Neural cell (in vitro differentiated cells): ENCODE measurements around the gene CES4A. TPM values are rescaled to one million over a fixed set of nuclear protein-coding genes. Genes with fewer than 3 reads are reported as not detected.

Source experiments
- H2AFZ ChIP-seq: fragments of 200-600, 300-800 bp; sonication (generic), shearing (Covaris generic); 2 replicates; pipeline ENCODE4 v1.6.0; 2014; ENCODE audit warnings: low read depth, mild to moderate bottlenecking, antibody characterized with exemption, low read length, moderate library complexity
- H3F3A ChIP-seq: fragments of 200-600 bp; shearing (Covaris generic); 2 replicates; pipeline ENCODE4 v1.6.1; 2016; ENCODE audit warnings: mild to moderate bottlenecking, moderate library complexity, mixed read lengths, antibody characterized with exemption, low read length; ENCODE audit not compliant: insufficient read depth, poor library complexity, severe bottlenecking
- H3K27ac ChIP-seq: fragments of 200-600, 300-800 bp; sonication (generic), shearing (Covaris generic); 2 replicates; pipeline ENCODE4 v1.5.1; 2014; ENCODE audit warnings: mild to moderate bottlenecking, low read length, moderate library complexity
- H3K27me3 ChIP-seq: fragments of 300-800, 200-600 bp; sonication (generic), shearing (Covaris generic); 2 replicates; pipeline ENCODE4 v1.6.0; 2014; ENCODE audit warnings: mild to moderate bottlenecking, low read depth, low read length, moderate library complexity; ENCODE audit not compliant: insufficient read depth
- H3K36me3 ChIP-seq: fragments of 300-800, 200-600 bp; sonication (generic), shearing (Covaris generic); 2 replicates; pipeline ENCODE4 v1.5.1; 2014; ENCODE audit warnings: mild to moderate bottlenecking, antibody characterized with exemption, low read length, moderate library complexity; ENCODE audit not compliant: insufficient read depth
- H3K4me2 ChIP-seq: fragments of 300-800, 200-600 bp; sonication (generic), shearing (Covaris generic); 2 replicates; pipeline ENCODE4 v1.6.0; 2014; ENCODE audit warnings: mild to moderate bottlenecking, low read length
- H3K4me3 ChIP-seq: fragments of 300-800, 200-600 bp; sonication (generic), shearing (Covaris generic); 2 replicates; pipeline ENCODE4 v1.5.1; 2014; ENCODE audit warnings: mild to moderate bottlenecking, low read length, moderate library complexity
- H3K79me2 ChIP-seq: fragments of 200-600 bp; shearing (Covaris generic); replicated peaks from 2 replicates; pipeline ENCODE4 v1.6.0; 2014; ENCODE audit warnings: mild to moderate bottlenecking, low read length, moderate library complexity; ENCODE audit not compliant: insufficient read depth
- H3K9ac ChIP-seq: fragments of 300-800, 200-600 bp; sonication (generic), shearing (Covaris generic); 2 replicates; pipeline ENCODE4 v1.6.1; 2016; ENCODE audit warnings: mild to moderate bottlenecking, low read length, mixed read lengths
- H3K9me2 ChIP-seq: fragments of 200-600 bp; shearing (Covaris generic); 2 replicates; pipeline ENCODE4 v1.6.1; 2016; ENCODE audit warnings: mild to moderate bottlenecking, low read length, mixed read lengths; ENCODE audit not compliant: insufficient read depth
- H3K9me3 ChIP-seq: fragments of 200-600, 300-800 bp; sonication (generic), shearing (Covaris generic); 2 replicates; pipeline ENCODE4 v1.6.1; 2016; ENCODE audit warnings: mild to moderate bottlenecking, mixed run types, low read length, moderate library complexity, mixed read lengths
- H4K20me1 ChIP-seq: fragments of 200-600 bp; shearing (Covaris generic); 2 replicates; pipeline ENCODE4 v1.6.1; 2016; ENCODE audit warnings: mild to moderate bottlenecking, mixed run types; ENCODE audit not compliant: insufficient read depth
- EP300 ChIP-seq: fragments of 450-650 bp; conservative IDR thresholded peaks from 2 replicates; pipeline ENCODE4 v1.6.1; 2014; ENCODE audit warnings: antibody characterized with exemption, mild to moderate bottlenecking, moderate library complexity; ENCODE audit not compliant: poor library complexity, severe bottlenecking
- EZH2 ChIP-seq: fragments of 200-600, 300-800 bp; shearing (Covaris generic), sonication (generic); IDR thresholded peaks from 2 replicates; pipeline ENCODE4 v1.6.1; 2014; ENCODE audit warnings: antibody characterized with exemption, low read length, borderline replicate concordance, mild to moderate bottlenecking; ENCODE audit not compliant: insufficient read depth, poor library complexity, severe bottlenecking
- MXI1 ChIP-seq: fragments of 450-650 bp; conservative IDR thresholded peaks from 2 replicates; pipeline ENCODE4 v1.6.1; 2014; ENCODE audit warnings: antibody characterized with exemption, mild to moderate bottlenecking; ENCODE audit not compliant: poor library complexity, severe bottlenecking
- POLR2AphosphoS5 ChIP-seq: IDR thresholded peaks from 2 replicates; pipeline ENCODE4 v1.6.1; 2012
- RAD21 ChIP-seq: fragments of 450-650 bp; conservative IDR thresholded peaks from 2 replicates; pipeline ENCODE4 v1.6.1; 2014; ENCODE audit warnings: antibody characterized with exemption, mild to moderate bottlenecking, moderate library complexity
- SMC3 ChIP-seq: fragments of 450-650 bp; conservative IDR thresholded peaks from 2 replicates; pipeline ENCODE4 v1.6.1; 2014; ENCODE audit warnings: antibody characterized with exemption, mild to moderate bottlenecking, moderate library complexity; ENCODE audit not compliant: poor library complexity
- TAF1 ChIP-seq: IDR thresholded peaks from 2 replicates; pipeline ENCODE4 v1.6.1; 2012; ENCODE audit warnings: low read depth
- polyA plus RNA-seq: library from polyadenylated mRNA; depleted of rRNA; stranded (reverse); fragments of >200 nt; gene quantifications from 2 replicates; pipeline ENCODE4 v1.2.3, GENCODE V29; 2014
- TF ChIP-seq, protein P1 (sequence below): fragments of 450-650 bp; IDR thresholded peaks from 2 replicates; pipeline ENCODE4 v1.5.1; 2014; ENCODE audit warnings: antibody characterized with exemption, mild to moderate bottlenecking, moderate library complexity; ENCODE audit not compliant: poor library complexity, severe bottlenecking
- TF ChIP-seq, protein P2 (sequence below): IDR thresholded peaks from 2 replicates; pipeline ENCODE4 v1.6.1; 2012; ENCODE audit warnings: borderline replicate concordance

CES4A gene
- polyA plus RNA-seq, 1 donor from 2014 or later, result 51.2 TPM

DNA sequence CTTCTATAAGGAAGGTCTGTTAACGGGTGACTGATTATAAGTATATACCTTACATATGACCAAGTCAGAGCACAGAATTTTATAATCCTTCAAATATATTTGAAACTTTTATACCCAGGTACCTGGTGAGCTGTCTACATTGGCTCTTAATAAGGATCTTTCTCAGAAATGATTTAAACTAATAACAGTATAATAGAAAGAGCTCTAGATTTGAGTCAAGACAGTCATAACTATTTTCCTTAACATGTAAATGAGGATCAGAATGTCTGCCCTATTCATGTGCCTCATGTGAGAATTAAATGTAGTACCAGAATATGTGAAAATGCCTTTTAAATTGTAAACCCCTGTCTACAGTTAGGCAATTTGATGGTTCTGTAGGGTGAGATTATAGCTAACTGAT lies 55.0 kb downstream of the CES4A start:
- TF ChIP-seq EP300 (no peak), MXI1 (no peak), EZH2 (no peak), TAF1 (no peak), SMC3 (no peak), RAD21 (no peak), POLR2AphosphoS5 (no peak)
- TF ChIP-seq, protein P1, sequence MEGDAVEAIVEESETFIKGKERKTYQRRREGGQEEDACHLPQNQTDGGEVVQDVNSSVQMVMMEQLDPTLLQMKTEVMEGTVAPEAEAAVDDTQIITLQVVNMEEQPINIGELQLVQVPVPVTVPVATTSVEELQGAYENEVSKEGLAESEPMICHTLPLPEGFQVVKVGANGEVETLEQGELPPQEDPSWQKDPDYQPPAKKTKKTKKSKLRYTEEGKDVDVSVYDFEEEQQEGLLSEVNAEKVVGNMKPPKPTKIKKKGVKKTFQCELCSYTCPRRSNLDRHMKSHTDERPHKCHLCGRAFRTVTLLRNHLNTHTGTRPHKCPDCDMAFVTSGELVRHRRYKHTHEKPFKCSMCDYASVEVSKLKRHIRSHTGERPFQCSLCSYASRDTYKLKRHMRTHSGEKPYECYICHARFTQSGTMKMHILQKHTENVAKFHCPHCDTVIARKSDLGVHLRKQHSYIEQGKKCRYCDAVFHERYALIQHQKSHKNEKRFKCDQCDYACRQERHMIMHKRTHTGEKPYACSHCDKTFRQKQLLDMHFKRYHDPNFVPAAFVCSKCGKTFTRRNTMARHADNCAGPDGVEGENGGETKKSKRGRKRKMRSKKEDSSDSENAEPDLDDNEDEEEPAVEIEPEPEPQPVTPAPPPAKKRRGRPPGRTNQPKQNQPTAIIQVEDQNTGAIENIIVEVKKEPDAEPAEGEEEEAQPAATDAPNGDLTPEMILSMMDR, result no peak
- TF ChIP-seq, protein P2, sequence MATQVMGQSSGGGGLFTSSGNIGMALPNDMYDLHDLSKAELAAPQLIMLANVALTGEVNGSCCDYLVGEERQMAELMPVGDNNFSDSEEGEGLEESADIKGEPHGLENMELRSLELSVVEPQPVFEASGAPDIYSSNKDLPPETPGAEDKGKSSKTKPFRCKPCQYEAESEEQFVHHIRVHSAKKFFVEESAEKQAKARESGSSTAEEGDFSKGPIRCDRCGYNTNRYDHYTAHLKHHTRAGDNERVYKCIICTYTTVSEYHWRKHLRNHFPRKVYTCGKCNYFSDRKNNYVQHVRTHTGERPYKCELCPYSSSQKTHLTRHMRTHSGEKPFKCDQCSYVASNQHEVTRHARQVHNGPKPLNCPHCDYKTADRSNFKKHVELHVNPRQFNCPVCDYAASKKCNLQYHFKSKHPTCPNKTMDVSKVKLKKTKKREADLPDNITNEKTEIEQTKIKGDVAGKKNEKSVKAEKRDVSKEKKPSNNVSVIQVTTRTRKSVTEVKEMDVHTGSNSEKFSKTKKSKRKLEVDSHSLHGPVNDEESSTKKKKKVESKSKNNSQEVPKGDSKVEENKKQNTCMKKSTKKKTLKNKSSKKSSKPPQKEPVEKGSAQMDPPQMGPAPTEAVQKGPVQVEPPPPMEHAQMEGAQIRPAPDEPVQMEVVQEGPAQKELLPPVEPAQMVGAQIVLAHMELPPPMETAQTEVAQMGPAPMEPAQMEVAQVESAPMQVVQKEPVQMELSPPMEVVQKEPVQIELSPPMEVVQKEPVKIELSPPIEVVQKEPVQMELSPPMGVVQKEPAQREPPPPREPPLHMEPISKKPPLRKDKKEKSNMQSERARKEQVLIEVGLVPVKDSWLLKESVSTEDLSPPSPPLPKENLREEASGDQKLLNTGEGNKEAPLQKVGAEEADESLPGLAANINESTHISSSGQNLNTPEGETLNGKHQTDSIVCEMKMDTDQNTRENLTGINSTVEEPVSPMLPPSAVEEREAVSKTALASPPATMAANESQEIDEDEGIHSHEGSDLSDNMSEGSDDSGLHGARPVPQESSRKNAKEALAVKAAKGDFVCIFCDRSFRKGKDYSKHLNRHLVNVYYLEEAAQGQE, result no peak
- no peak overlapping the region for H2AFZ ChIP-seq
- H3K9me2 ChIP-seq, result no peaks in the 10 kb centered on the region
- H4K20me1 ChIP-seq, result no peaks in the 10 kb centered on the region
- no peak overlapping the region for H3K27ac ChIP-seq
- H3K79me2 ChIP-seq, result no peaks in the 10 kb centered on the region
- no peaks in the 10 kb centered on the region for H3K9me3 ChIP-seq
- H3F3A ChIP-seq, result no peaks in the 10 kb centered on the region
- H3K9ac ChIP-seq, result no peak overlapping the region
- H3K36me3 ChIP-seq, result no peaks in the 10 kb centered on the region
- H3K4me3 ChIP-seq, result no peak overlapping the region
- H3K4me2 ChIP-seq, result no peak overlapping the region
- no peaks in the 10 kb centered on the region for H3K27me3 ChIP-seq

DNA sequence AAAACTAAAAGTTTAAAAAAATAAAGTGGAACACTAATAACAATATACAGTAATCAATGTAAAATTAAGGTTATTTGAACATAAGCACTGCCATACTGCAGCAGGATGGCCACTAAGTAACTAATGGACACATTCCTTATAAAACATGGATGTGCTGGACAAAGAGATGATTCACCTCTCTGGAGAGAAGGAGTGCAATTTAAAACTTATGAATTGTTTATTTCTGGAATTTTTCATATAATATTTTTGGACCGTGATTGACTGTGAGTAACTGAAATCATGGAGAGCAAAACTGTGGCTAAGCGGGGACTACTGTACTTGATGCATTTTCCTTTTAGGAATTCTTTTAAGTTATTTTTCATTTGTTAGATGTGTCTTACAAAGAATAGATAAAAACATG lies 62.4 kb downstream of the CES4A start:
- no peak overlapping the region for H2AFZ ChIP-seq
- no peak overlapping the region for H3K4me2 ChIP-seq
- no peaks in the 10 kb centered on the region for H3F3A ChIP-seq
- H3K36me3 ChIP-seq, result no peaks in the 10 kb centered on the region
- no peaks in the 10 kb centered on the region for H3K9me3 ChIP-seq
- no peak overlapping the region for H3K9ac ChIP-seq
- no peaks in the 10 kb centered on the region for H3K79me2 ChIP-seq
- H4K20me1 ChIP-seq, result no peaks in the 10 kb centered on the region
- no peaks in the 10 kb centered on the region for H3K27me3 ChIP-seq
- H3K27ac ChIP-seq, result no peak overlapping the region
- H3K9me2 ChIP-seq, result no peaks in the 10 kb centered on the region
- TF ChIP-seq POLR2AphosphoS5 (no peak), RAD21 (no peak), EP300 (no peak), SMC3 (no peak), EZH2 (no peak), MXI1 (no peak), TAF1 (no peak)
- TF ChIP-seq, protein P2, result no peak
- TF ChIP-seq, protein P1, result no peak
- no peak overlapping the region for H3K4me3 ChIP-seq
